Caco-2 (cell line): ENCODE measurements around the gene CDH13. TPM values are rescaled to one million over a fixed set of nuclear protein-coding genes. Genes with fewer than 3 reads are reported as not detected.

ENCODE experiments used
- BruUV-seq: library from RNA; stranded (reverse); fragments of 400-500 nt; replicated peaks from 2 replicates; lab custom pipeline; 2021; lab: Mats Ljungman, UMichigan
- CTCF ChIA-PET: fragments of 300-600 bp; sonication (Branson Sonifier 250); formaldehyde crosslinking; loops from one replicate; lab custom pipeline; 2022; ENCODE audit warnings: antibody characterized with exemption; lab: Charles Lee
- POLR2A ChIA-PET: fragments of 300-600 bp; sonication (Branson Sonifier 250); formaldehyde crosslinking; loops from one replicate; lab custom pipeline; 2022; ENCODE audit warnings: antibody characterized with exemption; lab: Charles Lee
- DNase-seq, 2 experiments: peaks; one replicate each; pipeline versions ENCODE4 v3.0.0 to v3.0.0-alpha.2; 2020 to 2022
- H3K27me3 ChIP-seq: replicated peaks from 2 replicates; pipeline ENCODE4 v1.6.0; 2011; ENCODE audit warnings: low read length; ENCODE audit not compliant: control insufficient read depth, insufficient read depth
- H3K36me3 ChIP-seq: 2 replicates; pipeline ENCODE4 v1.5.1; 2011; ENCODE audit warnings: low read length; ENCODE audit not compliant: control insufficient read depth, insufficient read depth
- H3K4me1 ChIP-seq: fragments of 250-450 bp; sonication (Bioruptor Pico); 2 replicates; pipeline ENCODE4 v1.5.1; 2020; ENCODE audit warnings: mild to moderate bottlenecking
- H3K4me3 ChIP-seq: 2 replicates; pipeline ENCODE4 v1.5.1; 2011; ENCODE audit warnings: low read depth, mild to moderate bottlenecking, control low read depth, low read length
- H3K9me3 ChIP-seq: fragments of 250-450 bp; sonication (Bioruptor Pico); 2 replicates; pipeline ENCODE4 v1.5.1; 2020; ENCODE audit warnings: mild to moderate bottlenecking, moderate library complexity
- H3K27ac Mint-ChIP-seq: one replicate; pipeline ENCODE4 v1.8.0; 2022; ENCODE audit warnings: mixed read lengths; ENCODE audit not compliant: unreplicated experiment
- H3K27me3 Mint-ChIP-seq: one replicate; pipeline ENCODE4 v1.8.0; 2022; ENCODE audit warnings: mixed read lengths; ENCODE audit not compliant: insufficient read depth, unreplicated experiment
- H3K36me3 Mint-ChIP-seq: one replicate; pipeline ENCODE4 v1.8.0; 2022; ENCODE audit warnings: mild to moderate bottlenecking, mixed read lengths; ENCODE audit not compliant: insufficient read depth, unreplicated experiment
- H3K4me1 Mint-ChIP-seq: one replicate; pipeline ENCODE4 v1.8.0; 2022; ENCODE audit warnings: low read depth, mixed read lengths; ENCODE audit not compliant: unreplicated experiment
- H3K4me3 Mint-ChIP-seq: one replicate; pipeline ENCODE4 v1.8.0; 2022; ENCODE audit warnings: mild to moderate bottlenecking, moderate library complexity, mixed read lengths; ENCODE audit not compliant: unreplicated experiment
- H3K9me3 Mint-ChIP-seq: one replicate; pipeline ENCODE4 v1.8.0; 2022; ENCODE audit warnings: mixed read lengths; ENCODE audit not compliant: unreplicated experiment
- intact Hi-C: fragments of 100-400 bp; cut with micrococcal nuclease; formaldehyde crosslinking; loops from one replicate; pipeline ENCODE4 v1.10.0; 2022; ENCODE audit not compliant: unreplicated experiment
- total RNA-seq: library from RNA; stranded (reverse); gene quantifications from 2 replicates; pipeline ENCODE4 v1.2.3, GENCODE V29; 2022
- TF ChIP-seq, protein P1 (sequence below), 2 experiments: fragments of 200-600 bp in 1 of 2; IDR thresholded peaks; 1 replicate in 1 of 2; 2 replicates in 1 of 2; pipeline versions ENCODE4 v1.5.1 to v1.8.0; 2011 to 2022; ENCODE audit warnings: antibody characterized with exemption in 1 of 2, control low read depth in 1 of 2, inconsistent platforms in 1 of 2, low read depth in 1 of 2, low read length in 1 of 2, mild to moderate bottlenecking in 1 of 2, moderate library complexity in 1 of 2; ENCODE audit not compliant: insufficient read depth in 1 of 2, severe bottlenecking in 1 of 2, unreplicated experiment in 1 of 2

The CDH13 gene
- total RNA-seq, 1 experiment from 2014 or later, result 2.2 TPM

DNA sequence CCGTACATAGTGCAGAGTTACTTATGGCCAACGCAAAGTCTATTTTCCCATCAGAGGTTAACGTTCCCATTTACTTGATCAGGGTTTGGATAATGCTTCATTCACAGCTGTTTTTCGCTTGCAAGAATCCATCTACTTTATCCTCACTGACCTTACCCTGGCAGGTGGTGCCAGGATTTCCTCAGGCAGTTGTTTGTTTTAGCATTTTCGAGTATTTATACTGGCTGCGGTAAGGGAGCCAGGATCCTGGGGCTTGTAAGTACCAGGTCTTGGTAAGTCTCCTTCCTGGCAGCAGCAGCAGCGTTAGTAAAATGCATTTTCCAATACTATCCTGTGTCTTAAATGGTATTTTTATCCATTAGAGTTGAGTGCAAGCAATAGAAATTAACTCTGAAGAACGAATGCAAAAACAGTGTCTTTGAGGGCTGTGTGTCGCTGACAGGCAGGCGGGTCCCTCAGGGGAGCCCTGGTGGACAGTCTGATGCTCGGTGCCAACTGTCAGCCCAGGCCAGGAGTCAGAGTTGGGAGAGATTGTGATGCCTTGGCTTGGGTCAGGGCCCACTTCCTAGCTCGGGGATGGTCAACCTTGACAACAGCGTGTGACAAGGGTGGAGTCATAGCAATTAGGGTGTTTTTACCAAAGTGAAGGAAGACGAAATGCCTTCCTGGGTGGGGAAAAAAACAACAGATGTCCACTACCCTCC is 1088.6 kb downstream of the CDH13 start:
- H3K4me3 Mint-ChIP-seq, result no peak overlapping the region
- H3K9me3 Mint-ChIP-seq, result no peaks in the 10 kb centered on the region
- TF ChIP-seq, protein P1, sequence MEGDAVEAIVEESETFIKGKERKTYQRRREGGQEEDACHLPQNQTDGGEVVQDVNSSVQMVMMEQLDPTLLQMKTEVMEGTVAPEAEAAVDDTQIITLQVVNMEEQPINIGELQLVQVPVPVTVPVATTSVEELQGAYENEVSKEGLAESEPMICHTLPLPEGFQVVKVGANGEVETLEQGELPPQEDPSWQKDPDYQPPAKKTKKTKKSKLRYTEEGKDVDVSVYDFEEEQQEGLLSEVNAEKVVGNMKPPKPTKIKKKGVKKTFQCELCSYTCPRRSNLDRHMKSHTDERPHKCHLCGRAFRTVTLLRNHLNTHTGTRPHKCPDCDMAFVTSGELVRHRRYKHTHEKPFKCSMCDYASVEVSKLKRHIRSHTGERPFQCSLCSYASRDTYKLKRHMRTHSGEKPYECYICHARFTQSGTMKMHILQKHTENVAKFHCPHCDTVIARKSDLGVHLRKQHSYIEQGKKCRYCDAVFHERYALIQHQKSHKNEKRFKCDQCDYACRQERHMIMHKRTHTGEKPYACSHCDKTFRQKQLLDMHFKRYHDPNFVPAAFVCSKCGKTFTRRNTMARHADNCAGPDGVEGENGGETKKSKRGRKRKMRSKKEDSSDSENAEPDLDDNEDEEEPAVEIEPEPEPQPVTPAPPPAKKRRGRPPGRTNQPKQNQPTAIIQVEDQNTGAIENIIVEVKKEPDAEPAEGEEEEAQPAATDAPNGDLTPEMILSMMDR (IDR thresholded peaks at IDR 0.05; ENCODE audit: insufficient read depth in 1 of 2, low read depth in 1 of 2, low read length in 1 of 2, severe bottlenecking in 1 of 2, unreplicated experiment in 1 of 2), result no peak
- BruUV-seq, result no TSS peak
- H3K4me1 ChIP-seq, result no peaks in the 10 kb centered on the region
- intact Hi-C loops, result no loop called here
- no peak for DNase-seq
- no peak overlapping the region for H3K4me3 ChIP-seq
- ChIA-PET POLR2A (no interaction called here), CTCF (no interaction called here)
- H3K4me1 Mint-ChIP-seq, result no peaks in the 10 kb centered on the region
- H3K9me3 ChIP-seq, result no peaks in the 10 kb centered on the region
- no peaks in the 10 kb centered on the region; the same call in 1 of the 2 replicates for H3K27me3 ChIP-seq
- H3K36me3 Mint-ChIP-seq, result no peaks in the 10 kb centered on the region
- H3K27me3 Mint-ChIP-seq, result peaks cover 15% of the 10 kb centered on the region
- H3K36me3 ChIP-seq, result no peaks in the 10 kb centered on the region
- H3K27ac Mint-ChIP-seq, result no peak overlapping the region

DNA sequence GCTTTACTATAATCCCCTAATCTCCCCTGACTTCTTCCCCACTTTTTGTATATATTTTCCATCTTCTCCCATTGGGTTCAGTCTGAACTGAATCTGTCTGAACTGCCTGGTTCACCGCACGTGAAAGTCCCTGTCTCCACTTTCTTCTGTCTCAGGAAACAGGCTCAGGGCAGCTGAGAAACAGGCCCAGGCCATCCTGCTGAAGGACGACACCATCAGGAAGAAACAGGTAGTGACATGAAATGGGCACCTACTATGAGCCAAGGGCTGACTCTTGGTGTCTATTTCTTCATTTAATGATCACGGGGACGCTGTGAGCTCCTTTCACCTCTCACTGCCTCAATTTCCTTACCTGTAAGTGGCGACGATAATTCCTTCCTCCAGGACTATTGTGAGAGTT is 1090.5 kb downstream of the CDH13 start:
- no peak overlapping the region for H3K4me3 ChIP-seq
- no peak overlapping the region for H3K4me3 Mint-ChIP-seq
- H3K36me3 Mint-ChIP-seq, result no peaks in the 10 kb centered on the region
- no TSS peak for BruUV-seq
- H3K27ac Mint-ChIP-seq, result no peak overlapping the region
- H3K4me1 ChIP-seq, result no peaks in the 10 kb centered on the region
- H3K4me1 Mint-ChIP-seq, result no peaks in the 10 kb centered on the region
- no peaks in the 10 kb centered on the region for H3K36me3 ChIP-seq
- H3K27me3 Mint-ChIP-seq, result peaks cover 17% of the 10 kb centered on the region
- TF ChIP-seq, protein P1 (IDR thresholded peaks at IDR 0.05; ENCODE audit: insufficient read depth in 1 of 2, low read depth in 1 of 2, low read length in 1 of 2, severe bottlenecking in 1 of 2, unreplicated experiment in 1 of 2), result no peak
- H3K9me3 ChIP-seq, result no peaks in the 10 kb centered on the region
- POLR2A ChIA-PET, result no interaction called here
- no peaks in the 10 kb centered on the region for H3K9me3 Mint-ChIP-seq
- DNase-seq, result no peak
- CTCF ChIA-PET, result no interaction called here
- intact Hi-C loops, result no loop called here
- H3K27me3 ChIP-seq, result no peaks in the 10 kb centered on the region; the same call in 1 of the 2 replicates

DNA sequence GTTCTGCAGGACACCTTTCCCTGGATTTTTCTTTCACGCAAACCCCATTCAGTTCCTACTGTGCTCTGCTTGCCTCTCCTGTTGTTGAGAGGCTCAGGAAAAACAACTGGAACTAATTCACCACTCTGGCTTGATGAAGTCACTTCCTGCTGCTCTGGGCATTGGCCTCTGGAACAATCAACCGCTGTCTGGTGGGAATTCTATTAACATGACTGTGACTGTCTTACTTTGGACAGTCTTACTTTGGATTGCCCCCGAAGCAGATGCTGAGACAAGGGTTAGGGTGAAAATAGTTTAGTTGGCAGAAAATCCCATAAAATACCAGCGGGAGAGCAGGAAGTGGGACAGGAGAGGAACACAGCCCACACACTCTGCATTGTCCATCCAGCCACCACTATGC is 1091.0 kb downstream of the CDH13 start:
- Histone ChIP-seq H3K4me1 (no peaks in the 10 kb centered on the region), H3K27me3 (no peaks in the 10 kb centered on the region; the same call in 1 of the 2 replicates), H3K4me3 (no peak overlapping the region), H3K36me3 (no peaks in the 10 kb centered on the region), H3K9me3 (no peaks in the 10 kb centered on the region)
- CTCF ChIA-PET, result no interaction called here
- TF ChIP-seq, protein P1 (IDR thresholded peaks at IDR 0.05; ENCODE audit: insufficient read depth in 1 of 2, low read depth in 1 of 2, low read length in 1 of 2, severe bottlenecking in 1 of 2, unreplicated experiment in 1 of 2), result no peak
- no peak for DNase-seq
- Mint-ChIP-seq H3K4me1 (no peaks in the 10 kb centered on the region), H3K36me3 (no peaks in the 10 kb centered on the region), H3K27ac (no peak overlapping the region), H3K27me3 (peaks cover 17% of the 10 kb centered on the region), H3K9me3 (no peaks in the 10 kb centered on the region), H3K4me3 (no peak overlapping the region)
- POLR2A ChIA-PET, result no interaction called here
- intact Hi-C loops, result no loop called here
- no TSS peak for BruUV-seq
